CD4-positive, alpha-beta T cell treated with Interleukin-17A for 1 hour (primary cell): ENCODE measurements around the gene ALAS1.
"Not testable (repeated sequence)": the region's sequence is repeated elsewhere in the genome, so short reads cannot be mapped to it uniquely, and the experiment has no call there.

ENCODE experiments used
- DNase-seq: peaks from one replicate; pipeline ENCODE4 v3.0.0-alpha.2; 2020

The ALAS1 gene

DNA sequence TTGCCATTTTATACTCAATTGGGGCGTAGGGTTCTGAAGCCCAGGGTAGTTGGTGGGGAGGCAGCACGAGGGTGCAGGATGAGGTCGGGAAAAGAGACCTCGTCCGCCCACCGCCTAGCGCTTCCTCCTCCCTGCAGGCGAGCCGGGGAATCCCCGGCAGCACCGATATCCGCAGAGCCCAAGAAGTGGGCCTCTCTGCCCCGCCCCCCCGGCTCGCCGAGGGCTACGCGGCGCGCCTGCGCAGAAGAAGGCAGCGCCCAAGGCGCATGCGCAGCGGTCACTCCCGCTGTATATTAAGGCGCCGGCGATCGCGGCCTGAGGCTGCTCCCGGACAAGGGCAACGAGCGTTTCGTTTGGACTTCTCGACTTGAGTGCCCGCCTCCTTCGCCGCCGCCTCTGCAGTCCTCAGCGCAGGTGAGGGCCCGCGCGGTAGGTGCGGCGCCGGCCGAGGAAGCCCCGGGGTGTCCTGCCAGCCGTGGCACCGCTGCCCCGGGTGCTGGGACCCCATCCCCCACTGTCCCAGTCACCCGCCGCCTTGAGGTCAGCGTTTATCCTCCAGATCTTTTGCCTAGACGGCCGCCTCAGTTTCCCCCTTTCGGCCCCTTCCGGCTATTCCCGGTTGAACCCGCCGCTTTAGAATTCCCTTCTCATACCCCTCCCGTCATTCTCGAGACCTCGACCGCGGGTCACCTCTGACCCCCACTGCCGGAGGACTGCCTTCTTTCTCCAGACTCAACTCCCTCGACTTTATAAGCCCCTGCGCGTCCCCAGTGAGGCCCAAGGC is at the start of gene ALAS1:
Gene ALAS1 (plus strand): TSS at position 319 of the 784 bp plus-strand sequence. CDS start 1,082 bp downstream, outside the sequence.
- DNase-seq, result peak; percentile 93

- DNase-seq, result no peak
These were observed 48.9 kb upstream of the ALAS1 start for GRCh38 chr3:52149021-52149420.

DNA sequence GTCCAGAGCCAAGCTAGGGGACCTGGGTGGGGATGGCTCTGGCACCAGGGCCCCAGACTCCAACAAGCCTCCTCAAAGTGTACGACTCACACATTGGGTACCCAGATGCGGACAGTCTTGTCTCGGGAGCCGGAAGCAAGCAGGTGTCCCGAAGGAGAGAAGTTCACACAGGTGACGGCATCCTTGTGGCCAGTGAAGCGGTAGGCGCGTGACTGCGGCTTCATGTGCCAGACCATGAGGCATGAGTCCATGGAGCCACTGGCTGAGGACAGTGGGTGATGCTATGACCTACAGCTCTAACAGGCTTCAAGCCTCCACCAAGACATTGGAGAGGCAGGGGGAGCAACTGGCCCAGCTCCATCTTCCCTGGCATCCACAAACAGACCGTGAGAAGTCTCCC is 48.2 kb upstream of the ALAS1 start:
- DNase-seq, result no peak

- no peak for DNase-seq
These were observed 47.6 kb upstream of the ALAS1 start for GRCh38 chr3:52150357-52150756.

DNA sequence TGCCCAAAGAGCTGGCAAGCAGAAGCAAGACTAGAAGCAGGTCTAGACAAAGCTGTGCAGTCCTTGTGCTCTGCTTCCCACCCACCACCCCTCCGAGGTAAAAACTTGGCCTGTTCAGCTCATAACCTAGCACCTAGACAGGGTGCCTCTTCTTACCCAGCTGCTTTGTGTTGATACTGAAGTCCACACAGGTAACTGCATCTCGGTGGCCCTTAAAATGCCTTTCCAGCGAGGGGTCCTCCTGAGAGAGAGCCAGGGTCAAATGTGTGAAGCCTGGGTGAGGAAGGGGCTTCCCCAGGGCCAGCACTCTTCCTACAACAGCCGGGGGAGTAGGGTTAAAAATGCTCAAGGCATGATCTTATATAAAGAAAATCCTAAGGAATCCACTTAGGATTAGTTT is 47.1 kb upstream of the ALAS1 start:
- no peak for DNase-seq

DNA sequence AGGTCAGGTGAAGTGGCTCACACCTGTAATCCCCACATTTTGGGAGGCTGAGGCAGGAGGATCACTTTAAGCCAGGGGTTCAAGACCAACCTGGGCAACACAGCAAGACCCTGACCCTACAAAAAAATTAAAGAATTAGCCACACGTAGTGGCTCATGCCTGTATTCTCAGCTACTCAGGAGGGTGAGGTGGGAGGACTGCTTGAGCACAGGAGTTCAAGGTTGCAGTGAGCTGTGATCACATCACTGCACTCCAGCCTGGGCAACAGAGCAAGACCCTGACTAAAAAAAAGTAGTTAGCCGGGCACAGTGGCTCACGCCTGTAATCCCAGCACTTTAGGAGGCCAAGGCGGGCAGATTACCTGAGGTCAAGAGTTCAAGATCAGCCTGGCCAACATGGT is 46.0 kb upstream of the ALAS1 start:
- not testable (repeated sequence) for DNase-seq

DNA sequence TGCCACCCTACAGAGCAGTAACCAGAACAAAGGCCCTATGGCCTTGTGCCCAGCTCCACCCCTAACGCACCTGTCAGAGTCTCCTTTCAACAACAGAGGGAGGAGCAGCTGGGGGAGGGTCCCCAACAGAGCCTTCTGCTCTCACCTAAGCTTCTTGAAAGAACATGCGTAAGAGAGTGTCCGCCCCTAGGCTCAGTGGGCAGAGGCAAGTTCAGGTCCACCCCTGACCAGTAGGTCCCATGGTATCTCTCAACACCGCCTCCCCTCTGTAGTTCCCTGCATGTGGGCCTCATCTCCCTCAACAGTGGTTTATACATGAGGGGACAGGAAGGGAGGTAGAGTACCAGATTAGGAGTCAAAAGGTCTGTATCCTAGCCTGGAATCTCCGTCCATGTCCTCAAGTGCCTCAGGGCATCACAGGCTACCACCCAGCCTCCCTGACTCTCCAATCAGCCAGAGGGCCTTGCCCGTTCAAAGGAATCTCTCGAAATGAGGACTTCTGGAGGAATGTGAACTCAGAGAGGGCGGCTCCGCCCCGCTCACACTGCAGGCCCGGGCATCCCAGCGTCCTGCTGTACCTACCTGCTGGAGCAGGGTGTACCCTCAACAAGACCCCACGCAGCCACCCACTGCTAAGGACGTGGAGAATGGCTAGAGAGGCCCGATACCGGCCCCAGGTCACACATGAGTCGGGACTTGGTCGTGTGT is 44.4 kb upstream of the ALAS1 start:
- no peak for DNase-seq

GRCh38 chr3:52154135-52155094 is 43.5 kb upstream of the ALAS1 start, which contains the start of gene POC1A:
POC1A (minus strand) TSS chr3:52154423; CDS start chr3:52154372, 51 bp downstream.
- peak; percentile 89 for DNase-seq

GRCh38 chr3:52155912-52156311 is 42.0 kb upstream of the ALAS1 start:
- no peak for DNase-seq

GRCh38 chr3:52159503-52159902 is 38.5 kb upstream of the ALAS1 start:
- no peak for DNase-seq

- no peak for DNase-seq
These were observed 35.6 kb upstream of the ALAS1 start for GRCh38 chr3:52162250-52162872.

DNA sequence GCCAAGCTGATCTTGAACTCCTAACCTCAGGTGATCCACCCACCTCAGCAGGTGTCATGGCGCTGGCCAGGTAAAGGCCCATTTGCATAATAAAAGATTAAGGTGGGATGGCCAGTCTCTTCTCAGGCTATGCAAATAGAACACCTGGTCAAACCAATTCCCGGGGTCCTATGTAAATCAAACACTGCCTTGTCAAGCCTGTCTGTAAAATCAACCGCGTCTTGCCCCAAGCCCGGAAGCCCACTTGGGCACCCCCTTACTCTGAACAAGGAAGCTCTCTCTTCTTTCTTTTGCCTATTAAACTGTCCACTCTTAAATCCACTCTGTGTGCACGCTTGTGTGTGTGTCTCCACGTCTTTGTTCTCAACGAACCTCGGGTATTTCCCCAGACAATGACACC is 30.7 kb upstream of the ALAS1 start:
- no peak for DNase-seq

GRCh38 chr3:52170217-52170616 is 27.7 kb upstream of the ALAS1 start:
- DNase-seq, result not testable (repeated sequence)

DNA sequence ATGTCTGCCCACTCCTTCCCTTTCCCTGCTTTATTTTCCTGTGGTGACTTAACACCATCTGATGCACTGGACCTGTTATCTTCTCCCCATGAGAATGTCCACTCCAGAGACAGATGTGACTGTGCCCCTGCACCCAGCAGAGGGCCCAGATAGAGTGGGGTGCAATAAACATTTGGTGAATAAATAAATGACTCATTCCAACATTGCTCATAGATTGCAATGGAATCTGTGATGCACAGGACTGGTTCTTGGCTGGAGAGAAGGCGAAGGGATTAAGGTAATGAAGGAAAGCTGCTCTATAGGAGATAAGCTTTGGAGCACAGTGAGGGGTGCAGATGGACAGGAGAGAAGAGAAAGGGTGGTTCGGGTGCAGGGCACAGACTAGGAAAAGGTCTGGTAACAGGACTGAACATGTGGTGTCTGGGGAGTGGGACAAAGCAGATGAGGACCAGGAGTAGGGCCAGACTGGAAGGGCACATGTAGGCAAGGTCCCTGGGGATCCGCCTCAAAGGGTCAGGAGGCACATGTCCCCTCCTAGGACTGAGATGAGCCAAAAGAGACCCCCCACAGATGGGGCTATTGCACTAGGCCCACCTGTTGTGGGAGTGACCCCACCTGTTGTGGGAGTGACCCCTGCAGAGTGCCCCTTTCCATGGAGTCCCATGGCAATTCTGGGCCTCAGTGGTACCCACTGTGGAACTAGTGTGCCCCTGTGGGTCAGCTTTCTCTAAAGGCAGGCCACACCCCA is 26.3 kb upstream of the ALAS1 start:
- no peak for DNase-seq

DNA sequence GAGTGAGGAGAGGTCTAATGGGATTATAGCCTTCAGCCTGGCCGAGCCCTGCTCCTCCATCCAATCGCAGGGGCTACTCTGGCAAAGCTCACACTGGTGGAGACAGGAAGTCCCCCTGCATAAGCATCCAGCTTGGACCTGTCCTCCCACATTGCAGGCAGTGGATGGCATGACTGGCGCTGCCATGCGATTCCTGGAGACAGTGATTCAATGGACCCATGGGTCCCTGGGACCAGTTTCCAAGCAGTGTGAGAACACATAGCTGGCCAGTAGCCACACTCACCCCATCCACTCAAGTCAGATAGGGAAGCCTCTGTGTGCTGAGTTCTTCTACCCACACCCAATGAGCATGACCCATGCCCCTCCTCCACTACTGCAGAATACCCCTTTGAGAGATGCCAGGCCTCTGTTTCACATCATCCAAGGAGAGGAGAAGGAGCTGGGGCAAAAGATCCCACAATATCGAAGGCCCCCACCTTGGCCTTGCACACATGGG is 25.6 kb upstream of the ALAS1 start:
- DNase-seq, result no peak

DNA sequence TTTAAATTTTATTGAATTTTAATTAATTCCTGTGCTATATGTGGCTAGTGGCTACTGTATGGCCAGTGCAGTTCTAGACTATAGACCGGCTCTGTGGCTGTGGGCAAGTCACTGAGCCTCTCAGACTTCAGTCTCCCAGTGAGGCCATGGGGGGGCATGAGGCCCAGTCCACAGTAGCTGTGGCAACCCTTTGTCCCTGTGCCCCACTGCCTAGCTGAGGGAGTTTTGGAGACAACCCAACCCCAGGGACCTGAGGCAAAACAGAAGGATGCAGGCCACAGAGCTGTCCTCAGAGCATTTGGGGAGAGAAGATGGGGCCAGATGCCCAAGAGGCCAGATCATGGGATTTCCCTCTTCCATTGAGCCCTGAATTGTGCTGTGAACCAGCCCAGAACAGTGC is 24.9 kb upstream of the ALAS1 start:
- no peak for DNase-seq

DNA sequence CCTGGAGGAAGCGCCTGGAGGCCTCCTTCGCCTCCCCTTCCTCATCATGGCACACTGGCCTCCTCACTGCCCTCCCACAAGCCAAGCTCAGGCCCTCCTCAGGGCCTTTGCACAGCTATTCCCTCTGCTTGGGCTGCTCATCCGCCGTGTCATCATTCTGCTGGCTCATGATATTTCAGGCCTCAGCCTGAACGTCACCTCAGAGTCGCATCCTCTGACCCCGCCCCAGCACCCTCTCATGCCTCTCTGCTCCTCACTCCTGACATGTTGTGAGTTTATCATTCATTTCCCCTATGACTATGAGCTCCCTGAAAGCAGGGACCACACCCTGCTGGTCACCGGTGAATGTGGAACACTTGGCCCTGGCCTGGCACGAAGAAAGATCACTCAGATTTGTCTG is 23.1 kb upstream of the ALAS1 start:
- DNase-seq, result no peak

DNA sequence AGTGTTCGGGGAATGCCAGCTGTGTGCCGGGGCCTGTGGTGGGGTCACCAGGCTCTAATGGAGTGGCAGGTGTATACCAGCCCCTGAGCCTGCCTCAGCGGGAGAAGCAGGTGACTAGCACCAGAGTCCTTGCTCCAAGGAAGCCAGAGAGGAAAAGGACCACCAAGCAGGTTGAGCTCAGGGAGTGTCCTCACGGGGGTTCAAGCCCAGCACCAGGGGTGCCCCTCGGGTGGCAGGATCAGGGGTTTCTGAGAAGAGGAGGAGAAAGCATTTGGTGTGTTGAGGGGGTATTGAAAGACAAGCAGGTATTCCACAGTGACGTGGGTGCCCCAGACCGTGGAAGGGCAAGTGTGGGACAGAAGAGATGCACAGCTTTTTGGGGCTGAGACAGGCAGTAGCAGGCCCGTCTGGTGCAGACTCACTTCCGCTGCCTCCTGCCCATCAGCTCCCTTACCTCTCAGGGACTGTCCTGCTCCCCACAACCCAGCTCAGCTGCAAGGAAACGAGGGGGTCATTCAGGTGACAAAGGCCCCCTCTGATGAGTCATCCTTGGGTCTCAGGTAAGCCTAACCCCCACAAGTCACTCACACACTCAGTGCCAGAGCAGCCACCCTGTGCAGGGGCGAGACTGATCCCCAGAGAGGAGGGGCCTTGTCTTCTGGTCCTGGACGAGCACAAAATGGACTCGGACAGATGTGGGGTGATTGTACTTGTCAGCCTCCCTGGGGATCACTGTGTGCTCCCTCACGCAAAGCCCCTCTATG is 22.4 kb upstream of the ALAS1 start:
- no peak for DNase-seq

- DNase-seq, result no peak
These were observed 21.7 kb upstream of the ALAS1 start for GRCh38 chr3:52176180-52176752.

GRCh38 chr3:52176951-52177700 is 20.8 kb upstream of the ALAS1 start:
- DNase-seq, result no peak
